CD8-positive, alpha-beta memory T cell (primary cell): Measurements from ENCODE around the gene ADD2. TPM values are rescaled to one million over a fixed set of nuclear protein-coding genes. Genes with fewer than 3 reads are reported as not detected.

Experiments used
- CTCF ChIA-PET: fragments of 350-600 bp; sonication (Branson Sonifier 250); formaldehyde crosslinking; loops from one replicate; lab custom pipeline; 2021; ENCODE audit warnings: antibody characterized with exemption; lab: Charles Lee
- POLR2A ChIA-PET: fragments of 350-600 bp; sonication (Branson Sonifier 250); formaldehyde crosslinking; loops from one replicate; lab custom pipeline; 2021; ENCODE audit warnings: antibody characterized with exemption; lab: Charles Lee
- DNase-seq, 5 donors: peaks; one replicate each; pipeline versions ENCODE4 v3.0.0 to v3.0.0-alpha.2; 2020 to 2022; ENCODE audit warnings: mixed read lengths in 1 of 5
- H3K27ac ChIP-seq: one replicate; pipeline ENCODE4 v1.7.0; 2013; ENCODE audit warnings: low read depth, mild to moderate bottlenecking, low read length, moderate library complexity
- H3K27me3 ChIP-seq: 2 replicates; pipeline ENCODE4 v1.7.0; 2013; ENCODE audit warnings: low read length, mild to moderate bottlenecking; ENCODE audit not compliant: insufficient read depth, poor library complexity, severe bottlenecking
- H3K36me3 ChIP-seq: 2 replicates; pipeline ENCODE4 v1.7.0; 2013; ENCODE audit warnings: mild to moderate bottlenecking, low read length, moderate library complexity; ENCODE audit not compliant: insufficient read depth
- H3K4me1 ChIP-seq: 2 replicates; pipeline ENCODE4 v1.7.0; 2013; ENCODE audit warnings: mild to moderate bottlenecking, low read length, moderate library complexity; ENCODE audit not compliant: insufficient read depth
- H3K4me3 ChIP-seq: 2 replicates; pipeline ENCODE4 v1.7.0; 2013; ENCODE audit warnings: mild to moderate bottlenecking, low read length
- H3K9me3 ChIP-seq: 2 replicates; pipeline ENCODE4 v1.7.0; 2013; ENCODE audit warnings: mild to moderate bottlenecking, low read length
- H3K27ac Mint-ChIP-seq, 8 donors: one replicate each; pipeline ENCODE4 v1.8.0; 2020 to 2021; ENCODE audit warnings: mixed read lengths in 8 of 8, mild to moderate bottlenecking in 6 of 8, inconsistent platforms in 3 of 8, moderate library complexity in 3 of 8
- H3K27me3 Mint-ChIP-seq, 2 donors: one replicate each; pipeline ENCODE4 v1.8.0; 2020 to 2021; ENCODE audit warnings: mixed read lengths in 2 of 2, mild to moderate bottlenecking in 1 of 2, moderate library complexity in 1 of 2
- H3K36me3 Mint-ChIP-seq, 3 donors: one replicate each; pipeline ENCODE4 v1.8.0; 2020 to 2021; ENCODE audit warnings: mixed read lengths in 3 of 3, inconsistent platforms in 1 of 3, mild to moderate bottlenecking in 1 of 3
- H3K4me1 Mint-ChIP-seq, 3 donors: one replicate each; pipeline ENCODE4 v1.8.0; 2020 to 2021; ENCODE audit warnings: mixed read lengths in 3 of 3, inconsistent platforms in 1 of 3, mild to moderate bottlenecking in 1 of 3
- H3K4me3 Mint-ChIP-seq, 7 donors: one replicate each; pipeline ENCODE4 v1.8.0; 2020 to 2021; ENCODE audit warnings: mixed read lengths in 7 of 7, mild to moderate bottlenecking in 6 of 7, moderate library complexity in 4 of 7, inconsistent platforms in 2 of 7
- H3K9me3 Mint-ChIP-seq, 5 donors: one replicate each; pipeline ENCODE4 v1.8.0; 2020 to 2022; ENCODE audit warnings: mixed read lengths in 5 of 5, mild to moderate bottlenecking in 3 of 5, moderate library complexity in 2 of 5, inconsistent platforms in 1 of 5
- polyA plus RNA-seq: library from polyadenylated mRNA; unstranded; fragments of 300-500 nt; fragmentation: Illumina TruSeq; gene quantifications from one replicate; pipeline ENCODE4 v1.2.3, GENCODE V29; 2021
- total RNA-seq, 2 experiments: library from RNA; stranded (reverse); gene quantifications; one replicate each; pipeline ENCODE4 v1.2.3, GENCODE V29; 2021

ADD2 gene
- total and polyA plus RNA-seq, 3 experiments from 2014 or later = 0.18 to 1.2 (median 0.74) TPM

DNA sequence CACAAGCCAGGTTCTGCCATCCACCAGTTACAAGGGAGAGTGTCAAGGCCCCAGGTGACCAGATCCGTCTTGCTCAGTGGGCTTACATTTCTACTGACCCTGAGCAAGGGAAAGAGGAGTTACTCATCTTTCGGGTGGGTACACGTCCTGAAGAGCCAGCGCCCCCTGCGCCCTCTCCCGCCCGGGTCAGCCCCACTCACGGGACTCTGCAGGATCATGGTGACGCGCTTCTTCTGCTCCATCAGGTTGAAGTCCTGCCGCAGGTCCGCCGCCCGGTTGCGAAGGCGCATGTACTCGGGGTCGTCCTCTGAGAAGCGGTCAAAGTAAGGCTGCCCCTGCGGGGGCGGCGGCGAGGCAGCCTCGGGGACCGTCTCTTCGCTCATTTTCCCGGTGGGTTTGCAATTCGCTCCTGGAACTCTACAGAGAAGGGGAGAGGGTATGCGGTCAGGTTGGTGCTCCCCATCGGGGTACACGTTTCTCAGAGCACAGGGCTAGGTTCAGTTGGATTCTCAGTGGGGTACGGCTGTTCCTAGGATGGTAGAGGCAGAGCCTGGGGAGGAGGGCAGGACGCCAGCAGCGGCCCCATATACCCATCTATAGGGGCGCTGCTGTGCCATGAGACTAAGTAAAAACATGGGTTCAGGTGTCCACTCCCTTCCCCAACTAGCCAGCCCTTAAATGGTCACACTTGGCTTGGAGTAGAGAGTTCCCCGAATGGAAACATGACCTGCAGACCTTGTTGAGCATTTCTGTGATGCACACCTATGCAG, 61.8 kb downstream of the ADD2 start:
- no peaks in the 10 kb centered on the region for H3K9me3 ChIP-seq

DNA sequence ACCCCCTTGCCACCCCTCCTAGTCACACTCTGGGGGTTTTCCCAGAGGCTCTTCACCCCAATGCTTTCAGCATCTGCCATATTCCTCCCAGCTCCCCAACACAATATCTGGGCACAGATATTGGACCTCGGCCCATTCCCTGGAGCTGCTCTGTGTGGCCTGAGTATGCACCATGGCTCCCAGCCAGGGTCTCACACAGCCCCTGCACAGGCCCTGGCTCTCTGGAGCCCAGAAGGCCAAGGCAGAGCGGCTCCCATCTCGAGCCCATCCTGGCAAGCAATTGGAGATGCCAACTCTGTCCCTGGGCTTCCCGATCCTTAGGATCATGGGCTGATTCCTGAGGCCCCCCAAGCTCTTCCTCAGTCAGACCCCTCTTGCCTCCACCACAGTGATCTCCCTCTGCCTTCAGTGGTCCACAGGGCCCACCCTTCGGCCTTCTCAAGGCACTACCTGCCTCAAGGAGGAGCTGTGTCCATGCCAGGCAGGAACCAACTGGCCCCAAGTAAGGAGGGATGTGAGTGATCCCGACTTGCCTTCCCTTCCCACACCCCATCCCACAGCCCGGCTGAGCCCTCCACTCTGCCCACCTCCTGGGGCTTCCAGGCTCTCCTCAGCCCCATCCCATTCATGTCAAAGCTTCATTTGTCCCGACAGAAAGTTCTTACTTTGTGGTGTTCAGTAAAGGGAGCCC, 62.7 kb downstream of the ADD2 start:
- no peaks in the 10 kb centered on the region for H3K4me1 Mint-ChIP-seq
- H3K27ac Mint-ChIP-seq = no peak overlapping the region
- no peak overlapping the region for H3K4me3 Mint-ChIP-seq
- Histone ChIP-seq H3K36me3 (no peaks in the 10 kb centered on the region), H3K27ac (no peak overlapping the region), H3K27me3 (no peaks in the 10 kb centered on the region), H3K4me1 (no peaks in the 10 kb centered on the region), H3K4me3 (no peak overlapping the region), H3K9me3 (no peaks in the 10 kb centered on the region)
- H3K36me3 Mint-ChIP-seq = no peaks in the 10 kb centered on the region
- H3K27me3 Mint-ChIP-seq = peaks cover 0 to 5% of the 10 kb centered on the region in 2 donors
- DNase-seq = no peak
- CTCF ChIA-PET = no interaction called here
- no peaks in the 10 kb centered on the region for H3K9me3 Mint-ChIP-seq
- POLR2A ChIA-PET = no interaction called here

More for the DNA sequence above, 61.8 kb downstream of the ADD2 start:
- POLR2A ChIA-PET = no interaction called here
- Mint-ChIP-seq H3K4me3 (no peak overlapping the region), H3K27ac (no peak overlapping the region), H3K36me3 (no peaks in the 10 kb centered on the region), H3K4me1 (no peaks in the 10 kb centered on the region), H3K27me3 (peaks cover 0 to 5% of the 10 kb centered on the region in 2 donors), H3K9me3 (no peaks in the 10 kb centered on the region)
- Histone ChIP-seq H3K4me3 (no peak overlapping the region), H3K27me3 (no peaks in the 10 kb centered on the region), H3K36me3 (no peaks in the 10 kb centered on the region), H3K4me1 (no peaks in the 10 kb centered on the region), H3K27ac (no peak overlapping the region)
- no peak for DNase-seq
- CTCF ChIA-PET = no interaction called here

DNA sequence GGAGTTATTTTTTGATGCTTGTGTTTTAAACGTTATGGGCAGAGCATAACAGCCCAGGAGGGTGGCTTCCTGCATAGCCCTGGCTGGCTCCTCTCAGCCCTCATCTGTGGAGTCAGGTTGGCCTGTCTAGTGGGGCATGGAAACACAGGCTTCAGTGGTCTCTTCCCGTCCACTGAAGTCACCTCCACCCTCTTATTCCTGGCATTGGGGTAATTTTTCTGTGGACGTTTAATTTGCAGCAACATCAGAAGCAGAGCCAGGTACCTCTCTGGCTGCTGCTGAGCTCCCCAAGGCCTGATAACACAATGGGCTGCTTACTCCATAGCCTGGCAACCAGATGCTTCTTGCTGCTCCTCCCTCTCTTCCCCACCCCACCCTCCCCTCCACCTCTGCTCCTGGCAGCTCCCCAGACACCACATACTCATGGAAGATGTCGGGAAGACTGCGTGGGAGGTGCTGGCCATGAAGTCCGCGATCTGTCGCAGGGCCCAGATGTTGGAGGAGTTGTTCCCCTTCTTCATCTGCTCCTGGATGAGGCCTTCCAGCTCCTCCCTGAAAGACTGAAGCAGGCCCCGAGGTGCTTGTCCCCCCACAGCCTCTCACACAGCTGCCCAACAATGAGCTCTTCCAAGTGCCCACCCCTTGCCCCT, 64.0 kb downstream of the ADD2 start:
- peaks cover under 1 to 5% of the 10 kb centered on the region in 2 donors for H3K27me3 Mint-ChIP-seq
- H3K4me3 Mint-ChIP-seq = no peak overlapping the region
- H3K36me3 Mint-ChIP-seq = no peaks in the 10 kb centered on the region
- H3K4me3 ChIP-seq = no peak overlapping the region
- no peak for DNase-seq
- H3K27me3 ChIP-seq = no peaks in the 10 kb centered on the region
- no peaks in the 10 kb centered on the region for H3K36me3 ChIP-seq
- H3K4me1 ChIP-seq = no peaks in the 10 kb centered on the region
- H3K27ac Mint-ChIP-seq = no peak overlapping the region
- ChIA-PET POLR2A (no interaction called here), CTCF (no interaction called here)
- H3K9me3 ChIP-seq = no peaks in the 10 kb centered on the region
- no peak overlapping the region for H3K27ac ChIP-seq
- H3K9me3 Mint-ChIP-seq = no peaks in the 10 kb centered on the region
- no peaks in the 10 kb centered on the region for H3K4me1 Mint-ChIP-seq

DNA sequence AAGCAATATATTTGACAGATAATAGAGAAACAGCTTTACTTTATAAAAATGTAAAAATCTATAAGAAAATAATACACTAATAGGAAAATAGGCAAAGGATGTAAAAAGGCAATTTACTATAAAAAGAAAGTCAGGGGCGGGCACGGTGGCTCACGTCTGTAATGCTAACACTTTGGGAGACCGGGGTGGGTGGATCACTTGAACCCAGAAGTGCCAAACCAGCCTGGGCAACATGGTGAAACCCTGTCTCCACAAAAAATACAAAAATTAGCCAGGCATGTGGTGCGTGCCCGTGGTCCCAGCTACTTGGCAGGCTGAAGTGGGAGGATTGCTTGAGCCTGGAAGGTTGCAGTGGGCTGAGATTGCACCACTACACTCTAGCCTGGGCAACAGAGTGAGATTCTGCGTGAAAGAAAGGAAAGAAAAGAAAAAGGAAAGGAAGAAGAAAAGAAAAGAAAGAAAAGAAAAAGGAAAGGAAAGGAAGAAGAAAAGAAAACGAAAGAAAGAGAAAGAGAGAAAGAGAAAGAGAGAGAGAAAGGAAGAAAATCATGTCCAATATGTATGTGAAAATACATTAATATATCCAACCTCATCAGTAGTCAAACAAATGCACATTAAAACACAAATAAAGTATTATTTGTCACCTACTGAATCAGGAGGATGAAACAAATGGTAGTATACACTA, 65.1 kb downstream of the ADD2 start:
- no peak for DNase-seq

DNA sequence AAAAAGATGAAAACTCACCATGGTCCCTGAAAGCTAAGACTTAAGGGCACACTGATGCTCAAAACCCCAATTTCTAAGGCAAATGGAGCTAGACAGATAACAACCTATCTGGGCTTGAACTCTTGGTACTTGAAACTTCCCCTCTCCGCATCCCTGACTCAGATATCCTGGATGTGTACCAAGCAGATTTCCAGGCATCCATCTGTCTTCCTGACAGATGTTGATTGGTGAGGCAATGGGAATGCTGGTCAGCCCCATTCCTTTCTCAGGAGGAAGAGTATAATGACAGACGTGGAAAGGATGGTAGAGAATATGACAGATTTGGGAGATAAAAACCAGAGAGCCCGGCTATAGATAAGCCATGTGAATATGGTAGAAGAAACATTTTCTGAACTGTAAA, 69.2 kb downstream of the ADD2 start:
- peaks cover 9 to 32% of the 10 kb centered on the region in 2 donors for H3K27me3 Mint-ChIP-seq
- H3K4me1 Mint-ChIP-seq = no peaks in the 10 kb centered on the region
- H3K9me3 Mint-ChIP-seq = no peaks in the 10 kb centered on the region
- no peaks in the 10 kb centered on the region for H3K36me3 Mint-ChIP-seq
- no peak overlapping the region for H3K27ac Mint-ChIP-seq
- ChIA-PET CTCF (no interaction called here), POLR2A (no interaction called here)
- Histone ChIP-seq H3K4me1 (no peaks in the 10 kb centered on the region), H3K27ac (no peak overlapping the region), H3K36me3 (no peaks in the 10 kb centered on the region), H3K9me3 (no peaks in the 10 kb centered on the region), H3K27me3 (no peaks in the 10 kb centered on the region), H3K4me3 (no peak overlapping the region)
- DNase-seq = no peak
- H3K4me3 Mint-ChIP-seq = no peak overlapping the region

More for the DNA sequence above, 65.1 kb downstream of the ADD2 start:
- no peaks in the 10 kb centered on the region for H3K9me3 Mint-ChIP-seq
- H3K4me3 Mint-ChIP-seq = no peak overlapping the region
- Histone ChIP-seq H3K36me3 (no peaks in the 10 kb centered on the region), H3K4me1 (no peaks in the 10 kb centered on the region), H3K4me3 (no peak overlapping the region), H3K9me3 (no peaks in the 10 kb centered on the region), H3K27me3 (no peaks in the 10 kb centered on the region), H3K27ac (no peak overlapping the region)
- H3K27me3 Mint-ChIP-seq = peaks cover 3 to 6% of the 10 kb centered on the region in 2 donors
- ChIA-PET POLR2A (no interaction called here), CTCF (no interaction called here)
- H3K27ac Mint-ChIP-seq = no peak overlapping the region
- no peaks in the 10 kb centered on the region for H3K36me3 Mint-ChIP-seq
- no peaks in the 10 kb centered on the region for H3K4me1 Mint-ChIP-seq

DNA sequence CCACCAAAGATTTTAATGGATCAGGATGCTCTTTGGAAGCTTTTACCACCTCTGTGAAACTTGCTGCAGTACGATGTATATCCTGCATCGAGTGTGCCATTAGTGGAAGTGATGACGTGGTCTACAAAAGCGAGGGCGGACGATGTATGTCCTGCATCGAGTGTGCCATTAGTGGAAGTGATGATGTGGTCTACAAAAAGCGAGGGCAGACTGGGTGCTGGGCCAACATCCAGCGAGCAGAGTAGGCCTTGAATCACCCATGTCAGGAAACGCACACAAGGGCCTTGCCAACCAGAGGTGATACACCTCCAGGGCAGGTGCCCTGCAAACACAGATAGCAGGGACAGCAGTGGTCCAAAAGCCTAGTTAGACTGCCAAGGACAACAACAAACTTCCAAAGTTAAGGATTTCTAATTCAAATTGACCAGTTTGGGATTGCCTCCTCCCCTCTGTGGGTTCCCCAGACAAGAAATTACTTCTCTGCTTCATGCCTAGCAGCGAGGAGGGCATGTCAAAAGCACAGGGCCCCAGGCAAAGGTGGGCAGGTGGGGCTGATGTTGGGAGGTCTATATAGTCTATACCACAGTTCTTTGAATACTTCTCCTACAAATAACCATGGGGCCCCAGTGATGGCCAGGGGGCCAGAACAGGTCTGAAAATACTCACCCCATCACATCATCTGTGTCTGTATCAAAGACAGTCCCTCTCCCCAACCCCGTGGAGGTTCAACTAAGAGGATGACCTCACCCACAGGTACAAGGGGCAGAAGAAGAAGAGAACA, 70.2 kb downstream of the ADD2 start:
- Histone ChIP-seq H3K4me1 (no peaks in the 10 kb centered on the region), H3K27me3 (no peaks in the 10 kb centered on the region), H3K9me3 (no peaks in the 10 kb centered on the region), H3K4me3 (no peak overlapping the region), H3K27ac (no peak overlapping the region), H3K36me3 (no peaks in the 10 kb centered on the region)
- no peak for DNase-seq
- Mint-ChIP-seq H3K36me3 (no peaks in the 10 kb centered on the region), H3K9me3 (no peaks in the 10 kb centered on the region), H3K27ac (peak overlapping the region in 1 of 8 donors; percentile 51), H3K27me3 (peaks cover 9 to 35% of the 10 kb centered on the region in 2 donors), H3K4me1 (no peaks in the 10 kb centered on the region), H3K4me3 (no peak overlapping the region)
- ChIA-PET CTCF (interaction anchor here (0.6 kb wide), 1 partner anchor 679 kb away, joined by 3 read pairs; no protein-coding TSS in a partner anchor), POLR2A (no interaction called here)

DNA sequence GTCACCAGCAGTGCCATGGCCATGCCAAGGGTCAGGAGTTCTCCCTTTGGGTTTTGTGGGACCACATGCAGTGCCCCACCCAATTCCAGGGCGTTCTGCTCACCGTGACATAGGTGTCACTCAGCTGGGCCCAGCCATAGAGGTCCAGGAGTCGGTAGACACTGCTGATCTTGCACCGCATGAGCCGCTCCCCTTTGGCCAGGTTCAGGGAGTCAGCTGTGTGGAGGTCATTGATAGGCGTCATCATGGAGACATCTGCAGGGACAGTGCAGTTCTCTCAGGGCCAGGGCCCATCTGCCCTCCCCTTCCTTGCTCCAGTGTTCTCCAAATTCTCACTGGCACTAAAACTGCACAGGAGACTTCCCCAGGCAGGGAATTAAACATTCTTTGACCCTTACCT, 71.9 kb downstream of the ADD2 start:
- Histone ChIP-seq H3K27ac (no peak overlapping the region), H3K9me3 (no peaks in the 10 kb centered on the region), H3K27me3 (no peaks in the 10 kb centered on the region), H3K4me3 (no peak overlapping the region), H3K4me1 (no peaks in the 10 kb centered on the region), H3K36me3 (no peaks in the 10 kb centered on the region)
- DNase-seq = no peak
- ChIA-PET CTCF (no interaction called here), POLR2A (no interaction called here)
- Mint-ChIP-seq H3K4me3 (no peak overlapping the region), H3K36me3 (no peaks in the 10 kb centered on the region), H3K27ac (no peak overlapping the region), H3K4me1 (no peaks in the 10 kb centered on the region), H3K27me3 (peaks cover 9 to 44% of the 10 kb centered on the region in 2 donors), H3K9me3 (no peaks in the 10 kb centered on the region)
